Caco-2 (cell line): ENCODE data around the gene ALG1L2. TPM values are rescaled to one million over a fixed set of nuclear protein-coding genes. Genes with fewer than 3 reads are reported as not detected.
"Not testable (repeated sequence)": the region's sequence is repeated elsewhere in the genome, so short reads cannot be mapped to it uniquely, and the experiment has no call there.

Experiments
- BruUV-seq: library from RNA; stranded (reverse); fragments of 400-500 nt; replicated peaks from 2 replicates; lab custom pipeline; 2021; lab: Mats Ljungman, UMichigan
- CTCF ChIA-PET: fragments of 300-600 bp; sonication (Branson Sonifier 250); formaldehyde crosslinking; loops from one replicate; lab custom pipeline; 2022; ENCODE audit warnings: antibody characterized with exemption; lab: Charles Lee
- POLR2A ChIA-PET: fragments of 300-600 bp; sonication (Branson Sonifier 250); formaldehyde crosslinking; loops from one replicate; lab custom pipeline; 2022; ENCODE audit warnings: antibody characterized with exemption; lab: Charles Lee
- DNase-seq, 2 experiments: peaks; one replicate each; pipeline versions ENCODE4 v3.0.0 to v3.0.0-alpha.2; 2020 to 2022
- H3K27me3 ChIP-seq: replicated peaks from 2 replicates; pipeline ENCODE4 v1.6.0; 2011; ENCODE audit warnings: low read length; ENCODE audit not compliant: control insufficient read depth, insufficient read depth
- H3K36me3 ChIP-seq: 2 replicates; pipeline ENCODE4 v1.5.1; 2011; ENCODE audit warnings: low read length; ENCODE audit not compliant: control insufficient read depth, insufficient read depth
- H3K4me1 ChIP-seq: fragments of 250-450 bp; sonication (Bioruptor Pico); 2 replicates; pipeline ENCODE4 v1.5.1; 2020; ENCODE audit warnings: mild to moderate bottlenecking
- H3K4me3 ChIP-seq: 2 replicates; pipeline ENCODE4 v1.5.1; 2011; ENCODE audit warnings: low read depth, mild to moderate bottlenecking, control low read depth, low read length
- H3K9me3 ChIP-seq: fragments of 250-450 bp; sonication (Bioruptor Pico); 2 replicates; pipeline ENCODE4 v1.5.1; 2020; ENCODE audit warnings: mild to moderate bottlenecking, moderate library complexity
- H3K27ac Mint-ChIP-seq: one replicate; pipeline ENCODE4 v1.8.0; 2022; ENCODE audit warnings: mixed read lengths; ENCODE audit not compliant: unreplicated experiment
- H3K27me3 Mint-ChIP-seq: one replicate; pipeline ENCODE4 v1.8.0; 2022; ENCODE audit warnings: mixed read lengths; ENCODE audit not compliant: insufficient read depth, unreplicated experiment
- H3K36me3 Mint-ChIP-seq: one replicate; pipeline ENCODE4 v1.8.0; 2022; ENCODE audit warnings: mild to moderate bottlenecking, mixed read lengths; ENCODE audit not compliant: insufficient read depth, unreplicated experiment
- H3K4me1 Mint-ChIP-seq: one replicate; pipeline ENCODE4 v1.8.0; 2022; ENCODE audit warnings: low read depth, mixed read lengths; ENCODE audit not compliant: unreplicated experiment
- H3K4me3 Mint-ChIP-seq: one replicate; pipeline ENCODE4 v1.8.0; 2022; ENCODE audit warnings: mild to moderate bottlenecking, moderate library complexity, mixed read lengths; ENCODE audit not compliant: unreplicated experiment
- H3K9me3 Mint-ChIP-seq: one replicate; pipeline ENCODE4 v1.8.0; 2022; ENCODE audit warnings: mixed read lengths; ENCODE audit not compliant: unreplicated experiment
- intact Hi-C: fragments of 100-400 bp; cut with micrococcal nuclease; formaldehyde crosslinking; loops from one replicate; pipeline ENCODE4 v1.10.0; 2022; ENCODE audit not compliant: unreplicated experiment
- total RNA-seq: library from RNA; stranded (reverse); gene quantifications from 2 replicates; pipeline ENCODE4 v1.2.3, GENCODE V29; 2022
- TF ChIP-seq, protein P1 (sequence below), 2 experiments: fragments of 200-600 bp in 1 of 2; IDR thresholded peaks; 1 replicate in 1 of 2; 2 replicates in 1 of 2; pipeline versions ENCODE4 v1.5.1 to v1.8.0; 2011 to 2022; ENCODE audit warnings: antibody characterized with exemption in 1 of 2, control low read depth in 1 of 2, inconsistent platforms in 1 of 2, low read depth in 1 of 2, low read length in 1 of 2, mild to moderate bottlenecking in 1 of 2, moderate library complexity in 1 of 2; ENCODE audit not compliant: insufficient read depth in 1 of 2, severe bottlenecking in 1 of 2, unreplicated experiment in 1 of 2

ALG1L2 gene
- total RNA-seq, 1 experiment from 2014 or later: 1.6 TPM

DNA sequence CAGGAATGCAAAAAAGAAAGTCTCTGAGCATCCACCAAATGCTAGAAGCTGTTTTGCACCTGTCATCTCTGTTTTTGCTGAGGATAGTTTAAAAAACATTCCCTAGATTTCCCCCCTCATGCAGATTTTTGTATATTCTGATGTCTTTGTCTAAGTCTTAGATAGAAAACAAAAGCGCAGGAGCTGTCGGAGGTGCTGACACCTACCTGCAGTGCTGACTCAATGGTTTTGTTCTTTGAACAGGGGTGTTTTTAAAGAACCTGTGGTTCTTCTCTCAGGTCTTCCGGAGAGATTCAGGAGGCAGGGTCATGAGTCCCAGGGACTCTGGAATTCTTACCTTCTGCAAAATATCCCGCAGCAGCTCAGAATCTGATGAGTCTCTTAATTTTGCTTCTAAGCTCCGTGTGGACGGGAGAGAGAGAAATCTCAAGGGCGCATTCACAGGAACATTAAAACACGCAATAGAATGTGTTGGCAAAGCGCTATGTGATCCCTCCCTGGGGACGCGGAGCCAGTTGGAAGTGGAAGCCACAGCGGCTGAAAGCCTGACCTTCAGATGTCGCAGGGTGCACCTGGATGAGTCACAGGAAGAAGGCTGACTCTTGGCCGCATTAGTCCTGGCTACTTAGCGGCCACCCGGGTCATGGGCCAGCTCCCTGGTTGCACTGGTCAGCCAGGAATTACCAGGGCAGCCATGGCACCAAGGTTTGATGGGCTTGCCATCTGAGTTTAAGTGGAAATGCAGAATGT is 27.4 kb downstream of the ALG1L2 start:
- H3K27ac Mint-ChIP-seq, CTCF ChIA-PET, H3K27me3 Mint-ChIP-seq, H3K4me1 ChIP-seq, H3K4me3 ChIP-seq, H3K4me3 Mint-ChIP-seq, BruUV-seq, POLR2A ChIA-PET, H3K9me3 ChIP-seq, intact Hi-C loops, DNase-seq, H3K36me3 Mint-ChIP-seq, H3K9me3 Mint-ChIP-seq, H3K27me3 ChIP-seq, H3K36me3 ChIP-seq: not testable (repeated sequence)
- peaks cover 12% of the 10 kb centered on the region for H3K4me1 Mint-ChIP-seq

DNA sequence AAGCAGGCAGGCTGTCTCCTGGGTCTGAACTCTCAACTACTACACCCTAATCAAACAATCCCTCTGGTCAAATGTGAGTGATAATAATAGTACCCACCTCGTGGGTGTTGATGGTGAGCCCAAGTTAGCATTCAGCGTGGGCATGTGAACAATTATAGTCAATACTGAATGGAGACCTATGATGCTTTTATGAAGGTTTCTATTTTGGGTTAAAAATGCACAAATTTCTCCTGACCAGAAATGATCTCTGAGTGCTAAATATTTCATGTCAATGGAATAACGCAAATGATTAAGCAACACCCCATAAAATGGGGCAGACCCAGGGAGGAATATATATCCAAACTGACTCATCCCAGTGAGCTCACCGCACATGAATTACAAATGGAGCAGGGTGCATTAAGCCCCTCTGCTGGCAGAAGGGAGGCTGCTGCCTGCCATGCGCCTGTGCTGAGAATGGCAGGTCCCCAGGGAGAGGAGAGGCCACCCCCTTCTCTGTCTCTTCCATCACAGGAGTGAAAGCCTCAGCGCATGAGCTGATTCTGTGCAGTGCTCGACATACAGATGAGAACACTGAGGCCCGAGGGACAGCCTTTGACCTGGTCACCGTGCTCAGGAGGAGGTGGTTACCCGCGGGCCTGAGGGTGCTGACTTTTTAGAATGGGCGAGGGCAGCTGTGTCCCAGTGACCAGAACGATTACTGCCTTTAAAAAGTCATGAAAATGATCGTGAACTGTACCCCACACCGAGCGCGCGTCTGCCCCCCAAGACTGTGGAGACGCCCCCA is 28.9 kb downstream of the ALG1L2 start:
- POLR2A ChIA-PET: interaction anchor here (0.6 kb wide), 2 partner anchors 69 to 786 kb away, joined by 6 to 9 read pairs; no protein-coding TSS in a partner anchor
- peak; percentile 33 to 51 for DNase-seq
- H3K9me3 Mint-ChIP-seq, intact Hi-C loops, H3K27me3 Mint-ChIP-seq, H3K27me3 ChIP-seq, H3K36me3 ChIP-seq, H3K36me3 Mint-ChIP-seq, H3K9me3 ChIP-seq, H3K4me1 ChIP-seq: not testable (repeated sequence)
- Mint-ChIP-seq H3K4me3 (peak overlapping the region; percentile 84), H3K27ac (peak overlapping the region; percentile 90), H3K4me1 (peaks cover 12% of the 10 kb centered on the region)
- CTCF ChIA-PET: interaction anchor here (0.6 to 1.5 kb wide), 5 partner anchors 69 to 620 kb away, joined by 3 to 17 read pairs (median 5); no protein-coding TSS in a partner anchor
- TSS peak; percentile 54 for BruUV-seq
- peak overlapping the region; percentile 79 for H3K4me3 ChIP-seq

DNA sequence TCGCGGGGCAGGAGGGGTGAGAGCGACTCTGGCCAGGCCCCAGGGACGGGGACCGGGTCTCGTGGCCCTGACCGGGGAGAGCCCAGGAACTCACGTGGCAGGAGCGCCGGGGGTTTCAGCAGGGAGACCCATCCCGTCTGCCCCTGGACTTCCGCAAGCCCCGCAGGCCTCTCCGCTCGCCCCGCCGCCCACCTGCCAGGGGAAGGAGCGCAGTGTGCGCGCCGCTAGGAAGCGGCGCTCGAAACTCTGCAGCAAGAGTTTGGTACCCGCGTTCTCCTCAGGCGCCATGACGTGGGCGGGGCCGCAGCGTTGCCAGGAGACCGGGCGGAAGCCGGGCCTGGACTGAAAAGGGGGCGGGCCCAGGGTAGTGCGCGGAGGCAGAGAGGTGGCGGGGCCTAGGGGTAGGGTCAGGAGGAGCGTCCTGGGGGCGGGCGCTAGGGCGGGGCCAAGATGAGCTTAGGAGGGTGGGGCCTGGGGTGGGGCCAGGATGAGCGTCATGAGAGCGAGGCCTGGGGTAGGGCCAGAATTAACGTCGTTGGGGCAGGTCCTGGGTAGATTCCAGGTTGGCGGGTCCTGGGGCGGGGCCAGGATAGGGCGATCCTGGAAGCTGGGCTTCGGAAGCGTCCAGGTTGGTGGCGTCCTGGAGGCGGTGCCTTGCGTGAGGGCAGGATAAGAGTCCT is 29.7 kb downstream of the ALG1L2 start:
- Mint-ChIP-seq H3K27me3 (no peaks in the 10 kb centered on the region), H3K4me3 (peak overlapping the region; percentile 84), H3K27ac (peak overlapping the region; percentile 90), H3K9me3 (no peaks in the 10 kb centered on the region), H3K4me1 (peaks cover 6% of the 10 kb centered on the region), H3K36me3 (no peaks in the 10 kb centered on the region)
- H3K36me3 ChIP-seq: no peaks in the 10 kb centered on the region
- intact Hi-C loops: no loop called here
- H3K27me3 ChIP-seq: no peaks in the 10 kb centered on the region
- ChIA-PET POLR2A (interaction anchor here (0.5 to 0.6 kb wide), 4 partner anchors 68 to 785 kb away, joined by 3 to 9 read pairs (median 4); partner anchors contain the start of gene TMCC1), CTCF (interaction anchor here (0.5 to 1.5 kb wide), 7 partner anchors 13 to 621 kb away, joined by 3 to 17 read pairs (median 4); no protein-coding TSS in a partner anchor)
- no peaks in the 10 kb centered on the region for H3K9me3 ChIP-seq
- no peaks in the 10 kb centered on the region for H3K4me1 ChIP-seq
- no TSS peak for BruUV-seq
- DNase-seq: peak; percentile 98 to 99
- peak overlapping the region; percentile 79 for H3K4me3 ChIP-seq
- TF ChIP-seq, protein P1, sequence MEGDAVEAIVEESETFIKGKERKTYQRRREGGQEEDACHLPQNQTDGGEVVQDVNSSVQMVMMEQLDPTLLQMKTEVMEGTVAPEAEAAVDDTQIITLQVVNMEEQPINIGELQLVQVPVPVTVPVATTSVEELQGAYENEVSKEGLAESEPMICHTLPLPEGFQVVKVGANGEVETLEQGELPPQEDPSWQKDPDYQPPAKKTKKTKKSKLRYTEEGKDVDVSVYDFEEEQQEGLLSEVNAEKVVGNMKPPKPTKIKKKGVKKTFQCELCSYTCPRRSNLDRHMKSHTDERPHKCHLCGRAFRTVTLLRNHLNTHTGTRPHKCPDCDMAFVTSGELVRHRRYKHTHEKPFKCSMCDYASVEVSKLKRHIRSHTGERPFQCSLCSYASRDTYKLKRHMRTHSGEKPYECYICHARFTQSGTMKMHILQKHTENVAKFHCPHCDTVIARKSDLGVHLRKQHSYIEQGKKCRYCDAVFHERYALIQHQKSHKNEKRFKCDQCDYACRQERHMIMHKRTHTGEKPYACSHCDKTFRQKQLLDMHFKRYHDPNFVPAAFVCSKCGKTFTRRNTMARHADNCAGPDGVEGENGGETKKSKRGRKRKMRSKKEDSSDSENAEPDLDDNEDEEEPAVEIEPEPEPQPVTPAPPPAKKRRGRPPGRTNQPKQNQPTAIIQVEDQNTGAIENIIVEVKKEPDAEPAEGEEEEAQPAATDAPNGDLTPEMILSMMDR (IDR thresholded peaks at IDR 0.05; ENCODE audit: insufficient read depth in 1 of 2, low read depth in 1 of 2, low read length in 1 of 2, severe bottlenecking in 1 of 2, unreplicated experiment in 1 of 2): no peak

DNA sequence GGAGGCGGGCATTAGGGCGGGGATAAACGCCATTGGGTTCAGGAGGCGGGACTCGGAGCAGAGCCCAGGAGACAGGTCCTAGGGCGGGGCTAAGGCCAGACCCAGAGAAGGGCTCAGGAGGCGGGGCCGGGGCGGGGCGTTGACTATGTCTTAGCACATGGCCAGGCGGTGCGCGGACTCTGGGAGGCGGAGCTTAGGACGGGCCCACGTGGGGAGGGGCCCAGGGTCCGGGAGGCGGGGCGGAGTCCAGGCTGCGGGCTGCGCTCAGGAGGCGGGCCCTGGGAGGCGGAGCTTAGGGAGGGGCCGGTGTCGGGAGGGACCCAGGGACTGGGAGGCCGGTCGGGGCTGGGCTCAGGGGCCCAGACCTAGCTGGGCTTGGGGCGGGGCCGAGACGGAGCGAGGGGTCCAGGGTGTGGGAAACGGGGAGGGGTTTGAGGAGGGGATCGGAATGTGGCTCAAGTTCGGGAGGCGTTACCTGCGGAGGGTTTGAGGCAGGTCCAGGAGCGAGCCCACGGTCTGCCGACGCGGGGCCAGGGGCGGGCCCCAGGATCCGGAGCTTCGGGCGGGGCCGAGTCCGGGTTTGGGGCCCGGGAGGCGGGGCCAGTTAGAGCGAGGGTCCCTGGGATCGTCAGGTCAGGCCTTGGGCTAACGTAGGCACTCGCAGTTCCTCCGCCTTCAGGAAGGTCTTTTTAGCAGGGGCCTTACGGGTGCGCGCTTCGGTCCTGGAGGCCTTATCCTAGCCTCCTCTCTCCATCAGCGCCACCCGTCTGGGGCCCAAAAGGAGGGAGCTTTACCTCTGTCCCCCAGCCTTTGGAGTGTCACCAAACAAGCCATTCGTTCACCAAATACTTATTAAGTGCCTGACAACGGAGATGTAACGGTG is 30.5 kb downstream of the ALG1L2 start:
- Mint-ChIP-seq H3K27ac (peak overlapping the region; percentile 90), H3K4me3 (peak overlapping the region; percentile 84)
- peak overlapping the region; percentile 79 for H3K4me3 ChIP-seq
- DNase-seq: peak in 1 of 2 experiments; percentile 98
- H3K27me3 ChIP-seq, BruUV-seq, H3K36me3 Mint-ChIP-seq, H3K9me3 ChIP-seq, H3K4me1 Mint-ChIP-seq, intact Hi-C loops, H3K27me3 Mint-ChIP-seq, H3K4me1 ChIP-seq, H3K36me3 ChIP-seq, H3K9me3 Mint-ChIP-seq: not testable (repeated sequence)
- ChIA-PET POLR2A (interaction anchor here (0.5 to 0.6 kb wide), 2 partner anchors 219 to 486 kb away, joined by 3 read pairs; partner anchors contain the start of gene TMCC1), CTCF (interaction anchor here (0.5 to 1.5 kb wide), 5 partner anchors 14 to 622 kb away, joined by 3 to 17 read pairs (median 3); no protein-coding TSS in a partner anchor)

DNA sequence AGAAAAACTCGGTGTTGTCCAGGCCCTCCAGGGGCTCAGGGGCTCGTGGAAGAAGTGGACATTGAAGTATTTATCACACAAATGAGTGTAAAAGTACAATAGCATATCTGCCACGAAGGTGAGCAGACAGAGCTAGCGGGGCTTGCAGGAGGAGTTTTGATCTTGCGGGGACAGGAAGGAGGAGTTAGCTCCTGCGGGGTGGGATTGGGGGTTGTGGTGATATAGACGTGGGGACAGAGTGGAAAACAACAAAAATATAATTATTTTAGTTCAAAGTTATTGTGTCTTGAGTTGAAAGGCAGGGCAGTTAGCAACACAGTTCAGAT is 31.1 kb downstream of the ALG1L2 start:
- H3K4me3 Mint-ChIP-seq: peak overlapping the region; percentile 84
- CTCF ChIA-PET: not testable (repeated sequence)
- peak overlapping the region; percentile 90 for H3K27ac Mint-ChIP-seq

More for the DNA sequence above, 31.1 kb downstream of the ALG1L2 start:
- H3K4me3 ChIP-seq: peak overlapping the region; percentile 71
- POLR2A ChIA-PET, H3K36me3 ChIP-seq, intact Hi-C loops, H3K27me3 Mint-ChIP-seq, DNase-seq, H3K27me3 ChIP-seq, H3K4me1 ChIP-seq, H3K9me3 Mint-ChIP-seq, H3K4me1 Mint-ChIP-seq, H3K9me3 ChIP-seq, H3K36me3 Mint-ChIP-seq, BruUV-seq: not testable (repeated sequence)
